HEK293 (cell line): ENCODE results near the gene BMP10.

Experiments used
- CTCF ChIA-PET: fragments of 350-600 bp; formaldehyde crosslinking; extraction: SDS; loops from one replicate; lab custom pipeline; 2021; ENCODE audit warnings: antibody characterized with exemption; lab: Yijun Ruan, JAX
- POLR2A ChIA-PET: fragments of 300-600 bp; formaldehyde crosslinking; extraction: SDS; loops from one replicate; lab custom pipeline; 2020; ENCODE audit warnings: antibody characterized with exemption, inconsistent platforms; lab: Yijun Ruan, JAX
- H3K27ac ChIP-seq: fragments of 200-500 bp; sonication (Bioruptor generic); 2 replicates; pipeline ENCODE4 v1.5.1; 2014; ENCODE audit warnings: low read depth, low read length, control low read depth, inconsistent platforms; ENCODE audit errors: extremely low read depth
- H3K36me3 ChIP-seq, 2 experiments: fragments of 200-500 bp in 1 of 2; sonication (Bioruptor generic) in 1 of 2; 1 replicate in 1 of 2; 2 replicates in 1 of 2; pipeline ENCODE4 v1.5.1; 2014 to 2017; ENCODE audit warnings: inconsistent platforms in 2 of 2, low read length in 2 of 2; ENCODE audit not compliant: control insufficient read depth in 2 of 2, insufficient read depth in 1 of 2
- H3K4me1 ChIP-seq: fragments of 200-500 bp; sonication (Bioruptor generic); 2 replicates; pipeline ENCODE4 v1.5.1; 2014; ENCODE audit warnings: mild to moderate bottlenecking, low read length, inconsistent platforms; ENCODE audit not compliant: control insufficient read depth, insufficient read depth
- H3K4me3 ChIP-seq: 2 replicates; pipeline ENCODE4 v1.5.1; 2011; ENCODE audit warnings: low read depth, mild to moderate bottlenecking, control low read depth, low read length, moderate library complexity
- H3K9me3 ChIP-seq: fragments of 200-500 bp; sonication (Bioruptor generic); 2 replicates; pipeline ENCODE4 v1.5.1; 2014; ENCODE audit warnings: low read depth, low read length, inconsistent platforms; ENCODE audit not compliant: control insufficient read depth, insufficient read depth
- HOXD13 ChIP-seq: sonication (generic); formaldehyde crosslinking; IDR thresholded peaks from 2 replicates; pipeline ENCODE4 v1.8.0; 2022; ENCODE audit warnings: missing genetic modification reagents, borderline replicate concordance
- KLF1 ChIP-seq: fragments of 450-650 bp; formaldehyde crosslinking; IDR thresholded peaks from 2 replicates; pipeline ENCODE4 v1.5.1; 2016; ENCODE audit warnings: missing biosample characterization, missing genetic modification characterization
- TCF7L2 ChIP-seq: IDR thresholded peaks from 2 replicates; pipeline ENCODE4 v1.6.1; 2011; ENCODE audit warnings: low read depth, mild to moderate bottlenecking, inconsistent platforms, low read length, moderate library complexity, borderline replicate concordance
- ZBTB21 ChIP-seq: fragments of 450-650 bp; formaldehyde crosslinking; IDR thresholded peaks from 2 replicates; pipeline ENCODE4 v1.5.1; 2017; ENCODE audit warnings: missing biosample characterization, missing genetic modification characterization
- ZFHX2 ChIP-seq: fragments of 450-650 bp; formaldehyde crosslinking; conservative IDR thresholded peaks from 2 replicates; pipeline ENCODE4 v1.5.1; 2016; ENCODE audit warnings: missing biosample characterization, missing genetic modification characterization
- ZIC2 ChIP-seq: fragments of 450-650 bp; formaldehyde crosslinking; IDR thresholded peaks from 2 replicates; pipeline ENCODE4 v1.5.1; 2016; ENCODE audit warnings: missing biosample characterization, missing genetic modification characterization
- ZNF132 ChIP-seq: fragments of 450-650 bp; formaldehyde crosslinking; IDR thresholded peaks from 2 replicates; pipeline ENCODE4 v1.5.1; 2017; ENCODE audit warnings: missing biosample characterization, missing genetic modification characterization, borderline replicate concordance
- ZNF239 ChIP-seq: fragments of 450-650 bp; formaldehyde crosslinking; IDR thresholded peaks from 2 replicates; pipeline ENCODE4 v1.5.1; 2016; ENCODE audit warnings: missing biosample characterization, missing genetic modification characterization
- ZNF266 ChIP-seq: fragments of 450-650 bp; formaldehyde crosslinking; IDR thresholded peaks from 2 replicates; pipeline ENCODE4 v1.5.1; 2016; ENCODE audit warnings: missing biosample characterization, missing genetic modification characterization, low read depth
- ZNF302 ChIP-seq: fragments of 450-650 bp; formaldehyde crosslinking; IDR thresholded peaks from 2 replicates; pipeline ENCODE4 v1.5.1; 2016; ENCODE audit warnings: missing biosample characterization, missing genetic modification characterization, low read depth
- ZNF354C ChIP-seq: fragments of 450-650 bp; formaldehyde crosslinking; IDR thresholded peaks from 2 replicates; pipeline ENCODE4 v1.5.1; 2016; ENCODE audit warnings: missing biosample characterization, missing genetic modification characterization, low read depth, borderline replicate concordance
- ZNF362 ChIP-seq: fragments of 450-650 bp; formaldehyde crosslinking; IDR thresholded peaks from 2 replicates; pipeline ENCODE4 v1.5.1; 2016; ENCODE audit warnings: missing biosample characterization, missing genetic modification characterization
- ZNF416 ChIP-seq: fragments of 450-650 bp; formaldehyde crosslinking; IDR thresholded peaks from 2 replicates; pipeline ENCODE4 v1.5.1; 2016; ENCODE audit warnings: missing biosample characterization, missing genetic modification characterization
- ZNF433 ChIP-seq: fragments of 450-650 bp; formaldehyde crosslinking; IDR thresholded peaks from 2 replicates; pipeline ENCODE4 v1.5.1; 2016; ENCODE audit warnings: missing biosample characterization, missing genetic modification characterization, low read depth
- ZNF747 ChIP-seq: fragments of 450-650 bp; formaldehyde crosslinking; IDR thresholded peaks from 2 replicates; pipeline ENCODE4 v1.5.1; 2016; ENCODE audit warnings: missing biosample characterization, missing genetic modification characterization
- TF ChIP-seq, protein P1 (sequence below): fragments of 450-650 bp; formaldehyde crosslinking; IDR thresholded peaks from 2 replicates; pipeline ENCODE4 v1.5.1; 2017; ENCODE audit warnings: missing biosample characterization, missing genetic modification characterization
- TF ChIP-seq, protein P2 (sequence below): fragments of 450-650 bp; formaldehyde crosslinking; optimal IDR thresholded peaks from 2 replicates; pipeline ENCODE3; 2016; ENCODE audit warnings: missing biosample characterization, mild to moderate bottlenecking, missing genetic modification characterization
- TF ChIP-seq, protein P3 (sequence below): fragments of 450-650 bp; formaldehyde crosslinking; conservative IDR thresholded peaks from 2 replicates; pipeline ENCODE4 v1.5.1; 2016; ENCODE audit warnings: low read depth, missing biosample characterization, missing genetic modification characterization

BMP10 gene

DNA sequence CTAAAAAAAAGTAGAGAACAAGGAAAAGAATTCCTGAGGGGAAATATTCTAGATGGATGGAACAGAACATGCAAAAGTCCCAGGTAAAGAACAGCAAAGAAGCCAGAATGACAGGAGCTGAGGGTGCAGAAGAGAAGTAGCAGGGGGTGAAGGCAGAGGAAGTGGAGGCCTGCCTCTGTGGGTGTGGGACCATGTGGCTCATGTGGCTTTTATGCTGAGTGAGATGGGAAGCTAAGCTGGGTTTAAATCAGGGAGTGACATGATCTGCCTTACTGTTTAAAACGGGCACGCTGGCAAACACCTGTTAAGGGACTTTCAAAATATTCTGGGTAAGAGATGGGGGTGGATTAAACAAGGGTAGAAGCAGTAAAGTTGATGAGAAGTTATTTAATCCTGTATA, 41.5 kb upstream of the BMP10 start:
- H3K4me1 ChIP-seq = 0 out of 2 replicates have a peak, but pooled peaks cover 2% of the 10 kb centered on the region
- H3K4me3 ChIP-seq = no peak overlapping the region
- TF ChIP-seq ZNF362 = no peak
- TF ChIP-seq ZNF354C (tag by site-specific recombination) = no peak
- TF ChIP-seq ZNF132 (tag by site-specific recombination) = no peak
- TF ChIP-seq ZNF239 = no peak
- no peak for TF ChIP-seq HOXD13
- TF ChIP-seq, protein P1, sequence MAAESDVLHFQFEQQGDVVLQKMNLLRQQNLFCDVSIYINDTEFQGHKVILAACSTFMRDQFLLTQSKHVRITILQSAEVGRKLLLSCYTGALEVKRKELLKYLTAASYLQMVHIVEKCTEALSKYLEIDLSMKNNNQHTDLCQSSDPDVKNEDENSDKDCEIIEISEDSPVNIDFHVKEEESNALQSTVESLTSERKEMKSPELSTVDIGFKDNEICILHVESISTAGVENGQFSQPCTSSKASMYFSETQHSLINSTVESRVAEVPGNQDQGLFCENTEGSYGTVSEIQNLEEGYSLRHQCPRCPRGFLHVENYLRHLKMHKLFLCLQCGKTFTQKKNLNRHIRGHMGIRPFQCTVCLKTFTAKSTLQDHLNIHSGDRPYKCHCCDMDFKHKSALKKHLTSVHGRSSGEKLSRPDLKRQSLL (tag by site-specific recombination) = no peak
- TF ChIP-seq ZFHX2 (tag by site-specific recombination) = no peak
- no peak for TF ChIP-seq TCF7L2
- H3K36me3 ChIP-seq = no peaks in the 10 kb centered on the region
- ChIA-PET CTCF (interaction anchor here (2.6 kb wide), 1 partner anchor 161 kb away, joined by 18 read pairs; no protein-coding TSS in a partner anchor), POLR2A (no interaction called here)
- no peak overlapping the region for H3K27ac ChIP-seq
- no peaks in the 10 kb centered on the region for H3K9me3 ChIP-seq

DNA sequence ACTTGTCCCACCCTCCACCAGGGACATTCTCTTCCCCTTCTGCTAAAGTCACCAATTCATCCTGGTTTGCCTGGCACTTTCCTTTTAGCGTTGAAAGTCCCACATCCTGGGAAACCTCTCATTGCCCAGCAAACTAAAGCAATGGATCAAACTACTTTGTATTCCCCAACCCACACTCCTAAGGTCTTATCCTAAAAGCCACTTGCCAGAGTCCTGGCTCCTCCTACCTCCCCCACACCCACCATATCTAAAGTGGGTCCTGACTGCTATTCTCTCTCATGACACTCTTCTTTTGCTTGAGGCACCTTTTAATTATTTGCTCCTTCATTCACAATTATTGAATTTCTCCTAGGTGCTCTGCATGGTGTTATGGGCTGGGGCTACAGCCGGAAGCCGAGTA, 40.9 kb upstream of the BMP10 start:
- TF ChIP-seq ZNF747 (no peak), ZNF302 (no peak), ZNF416 (tag by site-specific recombination) (no peak)
- TF ChIP-seq, protein P2, sequence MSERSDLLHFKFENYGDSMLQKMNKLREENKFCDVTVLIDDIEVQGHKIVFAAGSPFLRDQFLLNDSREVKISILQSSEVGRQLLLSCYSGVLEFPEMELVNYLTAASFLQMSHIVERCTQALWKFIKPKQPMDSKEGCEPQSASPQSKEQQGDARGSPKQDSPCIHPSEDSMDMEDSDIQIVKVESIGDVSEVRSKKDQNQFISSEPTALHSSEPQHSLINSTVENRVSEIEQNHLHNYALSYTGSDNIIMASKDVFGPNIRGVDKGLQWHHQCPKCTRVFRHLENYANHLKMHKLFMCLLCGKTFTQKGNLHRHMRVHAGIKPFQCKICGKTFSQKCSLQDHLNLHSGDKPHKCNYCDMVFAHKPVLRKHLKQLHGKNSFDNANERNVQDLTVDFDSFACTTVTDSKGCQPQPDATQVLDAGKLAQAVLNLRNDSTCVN (tag by site-specific recombination) = no peak

DNA sequence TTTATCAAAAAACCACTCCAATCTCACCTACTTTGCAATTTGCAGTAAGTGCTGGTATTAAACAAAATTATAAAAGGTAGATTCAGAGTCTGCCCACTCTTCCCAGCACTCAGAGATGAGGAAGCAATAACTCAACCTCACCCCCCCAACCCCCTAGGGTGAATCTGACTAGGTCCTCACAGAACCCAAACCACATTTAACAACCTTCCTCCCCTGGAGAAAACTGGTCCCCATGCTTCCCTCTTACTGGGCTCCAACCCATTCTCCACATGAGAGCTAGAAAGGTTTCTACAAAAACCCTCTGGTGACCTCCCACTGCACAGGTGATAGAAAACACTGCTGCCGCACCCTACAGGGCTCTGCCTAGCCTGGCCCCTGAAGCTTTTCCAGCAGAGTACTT, 40.5 kb upstream of the BMP10 start:
- H3K27ac ChIP-seq = no peak overlapping the region
- POLR2A ChIA-PET = no interaction called here
- CTCF ChIA-PET = interaction anchor here (1.5 kb wide), 1 partner anchor 14 kb away, joined by 7 read pairs; no protein-coding TSS in a partner anchor
- TF ChIP-seq ZBTB21 (tag by site-specific recombination) (no peak), ZIC2 (tag by site-specific recombination) (peak; percentile 59), ZNF433 (tag by site-specific recombination) (no peak)
- TF ChIP-seq, all 188 proteins: peak for 1
- H3K4me1 ChIP-seq = 0 out of 2 replicates have a peak, but pooled peaks cover 2% of the 10 kb centered on the region
- H3K9me3 ChIP-seq = no peaks in the 10 kb centered on the region
- H3K4me3 ChIP-seq = no peak overlapping the region
- H3K36me3 ChIP-seq = no peaks in the 10 kb centered on the region

More for the DNA sequence above, 40.9 kb upstream of the BMP10 start:
- no peak overlapping the region for H3K27ac ChIP-seq
- CTCF ChIA-PET = interaction anchor here (1.5 to 2.6 kb wide), 2 partner anchors 13 to 161 kb away, joined by 7 to 18 read pairs; no protein-coding TSS in a partner anchor
- no peaks in the 10 kb centered on the region for H3K36me3 ChIP-seq
- H3K4me3 ChIP-seq = no peak overlapping the region
- H3K4me1 ChIP-seq = 0 out of 2 replicates have a peak, but pooled peaks cover 2% of the 10 kb centered on the region
- no peaks in the 10 kb centered on the region for H3K9me3 ChIP-seq
- POLR2A ChIA-PET = no interaction called here

DNA sequence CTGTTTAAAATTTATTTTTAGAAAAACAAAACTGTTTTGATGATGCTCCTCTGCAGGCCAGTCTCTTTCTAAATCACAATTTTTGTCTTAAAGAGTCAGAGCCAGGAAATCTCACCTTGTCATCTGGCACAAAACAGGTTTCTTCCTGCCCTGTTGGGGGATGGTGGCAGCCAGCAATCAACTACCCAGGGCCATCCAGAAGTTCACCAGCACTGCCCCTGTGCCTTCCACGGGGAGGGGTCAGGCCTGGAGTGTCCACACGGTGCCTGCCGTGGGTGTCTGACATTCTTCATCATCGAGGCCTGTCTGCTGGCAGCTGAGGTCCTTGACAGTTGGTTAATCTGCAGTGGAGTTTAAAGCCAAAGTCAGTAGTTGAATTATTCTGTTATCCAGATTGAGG, 40.0 kb upstream of the BMP10 start:
- CTCF ChIA-PET = interaction anchor here (1.5 kb wide), 1 partner anchor 14 kb away, joined by 7 read pairs; no protein-coding TSS in a partner anchor

More for the DNA sequence above, 40.0 kb upstream of the BMP10 start:
- Histone ChIP-seq H3K36me3 (no peaks in the 10 kb centered on the region), H3K4me3 (no peak overlapping the region), H3K9me3 (no peaks in the 10 kb centered on the region), H3K4me1 (0 out of 2 replicates have a peak, but pooled peaks cover 2% of the 10 kb centered on the region), H3K27ac (no peak overlapping the region)
- TF ChIP-seq, protein P3, sequence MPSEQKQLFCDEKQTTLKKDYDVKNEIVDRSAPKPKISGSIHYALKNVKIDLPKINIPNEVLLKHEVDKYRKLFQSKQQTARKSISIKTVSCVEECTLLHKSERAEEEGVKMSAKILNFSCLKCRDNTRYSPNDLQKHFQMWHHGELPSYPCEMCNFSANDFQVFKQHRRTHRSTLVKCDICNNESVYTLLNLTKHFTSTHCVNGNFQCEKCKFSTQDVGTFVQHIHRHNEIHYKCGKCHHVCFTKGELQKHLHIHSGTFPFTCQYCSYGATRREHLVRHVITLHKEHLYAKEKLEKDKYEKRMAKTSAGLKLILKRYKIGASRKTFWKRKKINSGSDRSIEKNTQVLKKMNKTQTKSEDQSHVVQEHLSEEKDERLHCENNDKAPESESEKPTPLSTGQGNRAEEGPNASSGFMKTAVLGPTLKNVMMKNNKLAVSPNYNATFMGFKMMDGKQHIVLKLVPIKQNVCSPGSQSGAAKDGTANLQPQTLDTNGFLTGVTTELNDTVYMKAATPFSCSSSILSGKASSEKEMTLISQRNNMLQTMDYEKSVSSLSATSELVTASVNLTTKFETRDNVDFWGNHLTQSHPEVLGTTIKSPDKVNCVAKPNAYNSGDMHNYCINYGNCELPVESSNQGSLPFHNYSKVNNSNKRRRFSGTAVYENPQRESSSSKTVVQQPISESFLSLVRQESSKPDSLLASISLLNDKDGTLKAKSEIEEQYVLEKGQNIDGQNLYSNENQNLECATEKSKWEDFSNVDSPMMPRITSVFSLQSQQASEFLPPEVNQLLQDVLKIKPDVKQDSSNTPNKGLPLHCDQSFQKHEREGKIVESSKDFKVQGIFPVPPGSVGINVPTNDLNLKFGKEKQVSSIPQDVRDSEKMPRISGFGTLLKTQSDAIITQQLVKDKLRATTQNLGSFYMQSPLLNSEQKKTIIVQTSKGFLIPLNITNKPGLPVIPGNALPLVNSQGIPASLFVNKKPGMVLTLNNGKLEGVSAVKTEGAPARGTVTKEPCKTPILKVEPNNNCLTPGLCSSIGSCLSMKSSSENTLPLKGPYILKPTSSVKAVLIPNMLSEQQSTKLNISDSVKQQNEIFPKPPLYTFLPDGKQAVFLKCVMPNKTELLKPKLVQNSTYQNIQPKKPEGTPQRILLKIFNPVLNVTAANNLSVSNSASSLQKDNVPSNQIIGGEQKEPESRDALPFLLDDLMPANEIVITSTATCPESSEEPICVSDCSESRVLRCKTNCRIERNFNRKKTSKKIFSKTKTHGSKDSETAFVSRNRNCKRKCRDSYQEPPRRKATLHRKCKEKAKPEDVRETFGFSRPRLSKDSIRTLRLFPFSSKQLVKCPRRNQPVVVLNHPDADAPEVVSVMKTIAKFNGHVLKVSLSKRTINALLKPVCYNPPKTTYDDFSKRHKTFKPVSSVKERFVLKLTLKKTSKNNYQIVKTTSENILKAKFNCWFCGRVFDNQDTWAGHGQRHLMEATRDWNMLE (tag by site-specific recombination) = no peak
- TF ChIP-seq ZNF266 (tag by site-specific recombination) (no peak), KLF1 (tag by site-specific recombination) (no peak)
- POLR2A ChIA-PET = no interaction called here
